Mesothelial cell of epicardium (in vitro differentiated cells): ENCODE results near the gene FER. TPM values are rescaled to one million over a fixed set of nuclear protein-coding genes. Genes with fewer than 3 reads are reported as not detected.
A peak's percentile ranks its signal among the peaks of the same experiment; 100 is the strongest.

ENCODE experiments used
- DNase-seq, 2 experiments: peaks; one replicate each; pipeline ENCODE4 v3.0.0; 2021; ENCODE audit warnings: low spot score in 2 of 2; ENCODE audit not compliant: unreplicated experiment in 2 of 2
- H3K27ac Mint-ChIP-seq: 2 replicates; pipeline ENCODE4 v1.8.0; 2021; ENCODE audit warnings: mixed read lengths
- H3K27me3 Mint-ChIP-seq: 2 replicates; pipeline ENCODE4 v1.8.0; 2021; ENCODE audit warnings: low read depth, mixed read lengths
- H3K36me3 Mint-ChIP-seq: 2 replicates; pipeline ENCODE4 v1.8.0; 2021; ENCODE audit warnings: mixed read lengths
- H3K4me1 Mint-ChIP-seq: 2 replicates; pipeline ENCODE4 v1.8.0; 2021; ENCODE audit warnings: mixed read lengths
- H3K4me3 Mint-ChIP-seq: 2 replicates; pipeline ENCODE4 v1.8.0; 2021; ENCODE audit warnings: mild to moderate bottlenecking, moderate library complexity, mixed read lengths
- H3K9me3 Mint-ChIP-seq: 2 replicates; pipeline ENCODE4 v1.8.0; 2021; ENCODE audit warnings: mixed read lengths
- total RNA-seq: library from RNA; stranded (reverse); gene quantifications from 3 replicates; pipeline ENCODE4 v1.2.1, GENCODE V29; 2021
- TF ChIP-seq, protein P1 (sequence below): fragments of 200-600 bp; sonication (generic); IDR thresholded peaks from one replicate; pipeline ENCODE4 v1.5.0; 2021; ENCODE audit warnings: antibody characterized with exemption; ENCODE audit not compliant: unreplicated experiment

The FER gene
- total RNA-seq, 1 donor from 2014 or later: 44.3 TPM

DNA sequence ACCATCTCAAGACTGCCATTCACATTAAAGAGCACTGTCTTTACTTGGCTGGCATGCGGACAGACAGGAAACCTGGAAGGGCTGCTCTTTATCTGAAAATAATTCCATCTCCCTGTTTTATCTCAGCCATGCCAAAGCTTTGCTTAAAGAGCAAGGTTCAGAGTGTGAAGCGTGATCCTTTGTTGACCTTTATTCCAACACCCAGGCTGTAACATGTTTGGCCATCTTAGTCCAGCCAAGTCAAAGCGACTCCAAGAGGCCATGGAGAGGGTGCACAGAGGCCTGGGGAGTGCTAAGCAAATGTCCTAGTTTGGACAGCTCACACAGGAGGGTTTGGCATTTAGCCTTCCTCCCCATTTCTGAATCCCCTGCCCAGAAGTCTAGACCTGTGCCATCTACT is 467.3 kb downstream of the FER start:
- H3K4me1 Mint-ChIP-seq: peaks cover 7% of the 10 kb centered on the region
- peaks cover 3% of the 10 kb centered on the region for H3K36me3 Mint-ChIP-seq

DNA sequence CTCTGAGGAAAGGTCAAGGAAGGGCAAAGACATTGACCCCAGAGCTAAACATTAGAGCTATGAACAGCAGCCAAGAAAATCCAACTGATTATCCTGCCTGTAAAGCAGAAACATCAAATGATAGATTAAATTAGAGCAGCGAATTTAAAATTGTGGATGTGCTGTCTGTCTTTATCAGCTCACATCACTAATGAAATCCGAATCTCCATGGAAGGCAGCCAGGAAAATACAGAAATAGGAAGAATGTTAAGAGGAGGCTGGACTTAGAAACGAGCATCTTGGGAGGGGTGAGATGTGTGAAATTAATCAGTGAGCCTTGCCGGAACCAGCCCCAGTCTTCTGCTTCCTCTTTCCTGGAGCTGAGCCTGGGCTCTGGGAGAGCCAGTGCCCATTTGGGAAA is 471.1 kb downstream of the FER start:
- DNase-seq: no peak
- Mint-ChIP-seq H3K36me3 (peaks cover 2% of the 10 kb centered on the region), H3K27ac (peak overlapping the region; percentile 1), H3K4me1 (peaks cover 15% of the 10 kb centered on the region), H3K27me3 (no peaks in the 10 kb centered on the region), H3K9me3 (peaks cover 15% of the 10 kb centered on the region), H3K4me3 (no peak overlapping the region)
- TF ChIP-seq, protein P1, sequence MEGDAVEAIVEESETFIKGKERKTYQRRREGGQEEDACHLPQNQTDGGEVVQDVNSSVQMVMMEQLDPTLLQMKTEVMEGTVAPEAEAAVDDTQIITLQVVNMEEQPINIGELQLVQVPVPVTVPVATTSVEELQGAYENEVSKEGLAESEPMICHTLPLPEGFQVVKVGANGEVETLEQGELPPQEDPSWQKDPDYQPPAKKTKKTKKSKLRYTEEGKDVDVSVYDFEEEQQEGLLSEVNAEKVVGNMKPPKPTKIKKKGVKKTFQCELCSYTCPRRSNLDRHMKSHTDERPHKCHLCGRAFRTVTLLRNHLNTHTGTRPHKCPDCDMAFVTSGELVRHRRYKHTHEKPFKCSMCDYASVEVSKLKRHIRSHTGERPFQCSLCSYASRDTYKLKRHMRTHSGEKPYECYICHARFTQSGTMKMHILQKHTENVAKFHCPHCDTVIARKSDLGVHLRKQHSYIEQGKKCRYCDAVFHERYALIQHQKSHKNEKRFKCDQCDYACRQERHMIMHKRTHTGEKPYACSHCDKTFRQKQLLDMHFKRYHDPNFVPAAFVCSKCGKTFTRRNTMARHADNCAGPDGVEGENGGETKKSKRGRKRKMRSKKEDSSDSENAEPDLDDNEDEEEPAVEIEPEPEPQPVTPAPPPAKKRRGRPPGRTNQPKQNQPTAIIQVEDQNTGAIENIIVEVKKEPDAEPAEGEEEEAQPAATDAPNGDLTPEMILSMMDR: no peak

More for the DNA sequence above, 467.3 kb downstream of the FER start:
- Mint-ChIP-seq H3K4me3 (no peak overlapping the region), H3K27me3 (no peaks in the 10 kb centered on the region), H3K9me3 (peaks cover 36% of the 10 kb centered on the region), H3K27ac (no peak overlapping the region)
- TF ChIP-seq, protein P1: no peak
- DNase-seq: no peak

DNA sequence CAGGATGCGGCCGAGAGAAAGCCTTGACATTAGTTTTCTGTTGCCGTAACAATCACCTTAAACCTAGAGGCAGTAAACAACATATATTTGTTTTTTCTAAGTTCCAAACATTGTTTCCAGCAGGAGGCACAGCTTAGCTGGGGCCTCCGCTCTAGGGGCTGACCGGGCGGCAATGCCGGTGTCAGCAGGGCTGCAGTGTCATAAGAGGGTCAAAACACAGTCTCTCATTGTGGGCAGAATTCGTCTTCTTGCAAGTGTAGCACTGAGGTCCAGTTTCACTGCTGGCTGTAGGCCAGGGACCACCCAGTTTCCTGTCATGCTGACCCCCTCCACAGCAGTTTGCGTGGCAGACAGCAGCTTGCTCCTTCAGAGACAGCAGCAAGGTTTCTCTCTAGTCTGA is 475.8 kb downstream of the FER start:
- DNase-seq: no peak
- Mint-ChIP-seq H3K27ac (peak overlapping the region; percentile 55), H3K36me3 (no peaks in the 10 kb centered on the region), H3K4me1 (peaks cover 33% of the 10 kb centered on the region), H3K9me3 (peaks cover 4% of the 10 kb centered on the region), H3K4me3 (no peak overlapping the region), H3K27me3 (no peaks in the 10 kb centered on the region)
- TF ChIP-seq, protein P1: no peak

DNA sequence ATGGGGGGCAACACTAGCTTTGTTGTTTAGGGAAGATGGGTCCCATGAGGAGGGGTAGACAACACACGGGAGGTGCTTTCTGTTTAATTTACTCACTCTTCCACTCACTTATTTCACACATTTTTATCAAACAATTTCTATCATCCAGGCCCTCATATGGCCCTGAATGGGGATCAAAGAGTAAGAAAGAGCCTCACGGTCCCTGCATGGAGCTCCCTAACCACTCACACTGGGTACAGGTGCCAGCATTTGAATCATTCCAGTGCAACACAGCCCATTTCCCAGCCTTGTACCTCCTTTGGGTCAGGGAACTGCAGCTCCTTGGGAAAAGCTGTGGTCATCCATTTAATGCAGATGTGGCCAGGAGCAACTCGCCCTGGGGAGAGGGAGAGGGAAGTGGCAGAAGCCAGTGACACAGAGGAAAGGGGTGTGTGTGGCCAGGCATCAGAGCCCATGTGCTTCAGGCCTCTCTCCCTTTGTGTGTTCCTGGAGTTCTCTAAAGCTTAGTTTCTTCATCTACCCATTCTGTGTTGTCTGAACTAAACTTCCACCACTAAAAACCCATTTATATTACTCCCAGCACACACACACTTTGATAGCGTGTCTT is 476.7 kb downstream of the FER start:
- Mint-ChIP-seq H3K27me3 (no peaks in the 10 kb centered on the region), H3K36me3 (no peaks in the 10 kb centered on the region), H3K4me1 (peaks cover 26% of the 10 kb centered on the region), H3K9me3 (peaks cover 4% of the 10 kb centered on the region), H3K27ac (no peak overlapping the region), H3K4me3 (no peak overlapping the region)
- TF ChIP-seq, protein P1: no peak
- DNase-seq: no peak

- peaks cover 26% of the 10 kb centered on the region for H3K4me1 Mint-ChIP-seq
- H3K27me3 Mint-ChIP-seq: no peaks in the 10 kb centered on the region
- H3K4me3 Mint-ChIP-seq: no peak overlapping the region
- peaks cover 4% of the 10 kb centered on the region for H3K9me3 Mint-ChIP-seq
- DNase-seq: no peak
- TF ChIP-seq, protein P1: no peak
- peak overlapping the region; percentile 70 for H3K27ac Mint-ChIP-seq
- no peaks in the 10 kb centered on the region for H3K36me3 Mint-ChIP-seq
These were observed 478.3 kb downstream of the FER start for GRCh38 chr5:109225716-109226625.
